ENCODE data around the gene STAG1. TPM values are rescaled to one million over a fixed set of nuclear protein-coding genes. Genes with fewer than 3 reads are reported as not detected.

The STAG1 gene
- total and polyA plus RNA-seq, 9 of the 15 experiments (the other 6 are each of a cell fraction or from before 2014, with no cell fraction given) = 2.7 to 17.7 (median 8.8) TPM

- no peak for TF ChIP-seq ZFP91 (CRISPR knock-in tag; IDR thresholded peaks at IDR 0.05)
- TF ChIP-seq KAT2B (IDR thresholded peaks at IDR 0.05; ENCODE audit: low read depth, low read length) = no peak
- peak in 1 of 2 experiments; percentile 32; a peak in 1 of 4 replicates for TF ChIP-seq HDAC1 (IDR thresholded peaks at IDR 0.05)
- TF ChIP-seq DPF2 (IDR thresholded peaks at IDR 0.05) = 0 out of 2 replicates have a peak, but pooled peaks have one; percentile 25
- peak; percentile 41; the same call in 1 of the 2 replicates for TF ChIP-seq C11orf30 (IDR thresholded peaks at IDR 0.05; ENCODE audit: low read depth)
- peak; percentile 44; the same call in 1 of the 2 replicates for TF ChIP-seq SOX6 (IDR thresholded peaks at IDR 0.05)
- TF ChIP-seq SFPQ (IDR thresholded peaks at IDR 0.05; ENCODE audit: low read depth, low read length) = no peak
- TF ChIP-seq CHCHD3 (CRISPR knock-in tag; IDR thresholded peaks at IDR 0.05) = no peak
- TF ChIP-seq CBFA2T3 (IDR thresholded peaks at IDR 0.05) = peak; percentile 24; the same call in 1 of the 2 replicates
- TF ChIP-seq HES1 (IDR thresholded peaks at IDR 0.05; ENCODE audit: low read depth) = peak; percentile 80
- no peak for TF ChIP-seq DDX20 (tag; IDR thresholded peaks at IDR 0.05; ENCODE audit: low read depth)
- no peak for TF ChIP-seq ZNF318 (IDR thresholded peaks at IDR 0.05; ENCODE audit: borderline replicate concordance in 1 of 2, low read depth in 1 of 2)
Measured at GRCh38 chr3:136703429-136703828, 48.7 kb downstream of the STAG1 start (continued).

Measured in K562 (cell line).